Sigmoid colon (tissue), 7 donors: ENCODE results near the gene MRPL43. TPM values are rescaled to one million over a fixed set of nuclear protein-coding genes. Genes with fewer than 3 reads are reported as not detected.

ENCODE experiments used
- DNase-seq: peaks from one replicate; pipeline ENCODE4 v3.0.0-alpha.2; 2019
- H3K27ac ChIP-seq, 4 donors: fragments of 200-600 bp; sonication (generic); one replicate each; pipeline ENCODE4 v1.5.1; 2016 to 2019; ENCODE audit warnings: mild to moderate bottlenecking in 1 of 4
- H3K27me3 ChIP-seq, 3 donors: fragments of 200-600 bp; sonication (generic); one replicate each; pipeline ENCODE4 v1.5.1; 2019; ENCODE audit warnings: mild to moderate bottlenecking in 1 of 3
- H3K36me3 ChIP-seq, 4 donors: fragments of 200-600 bp; sonication (generic); one replicate each; pipeline ENCODE4 v1.5.1; 2016 to 2019
- H3K4me1 ChIP-seq, 4 donors: fragments of 200-600 bp; sonication (generic); one replicate each; pipeline ENCODE4 v1.5.1; 2017 to 2019
- H3K4me3 ChIP-seq, 4 donors: fragments of 200-600 bp; sonication (generic); one replicate each; pipeline ENCODE4 v1.5.1; 2017 to 2019; ENCODE audit warnings: mild to moderate bottlenecking in 2 of 4, moderate library complexity in 1 of 4
- H3K9me3 ChIP-seq, 4 donors: fragments of 200-600 bp in 3 of 4; sonication (generic) in 3 of 4; one replicate each; pipeline versions ENCODE4 v1.5.1 to v1.6.1; 2013 to 2019
- EP300 ChIP-seq, 4 donors: sonication (generic); formaldehyde crosslinking; IDR thresholded peaks; one replicate each; pipeline ENCODE4 v1.6.1; 2017; ENCODE audit warnings: antibody characterized with exemption in 4 of 4
- POLR2A ChIP-seq, 2 donors: fragments of 450-650 bp; IDR thresholded peaks; one replicate each; pipeline ENCODE4 v1.6.1; 2016; ENCODE audit warnings: antibody characterized with exemption in 2 of 2, mild to moderate bottlenecking in 2 of 2, moderate library complexity in 2 of 2
- POLR2AphosphoS5 ChIP-seq, 4 donors: sonication (generic); formaldehyde crosslinking; IDR thresholded peaks; one replicate each; pipeline ENCODE4 v1.6.1; 2017; ENCODE audit warnings: antibody characterized with exemption in 4 of 4
- WGBS, 2 donors: extraction: QIAGEN DNeasy Blood & Tissue Kit; methylation state at CpG; one replicate each; pipeline ENCODE4 v1.1.7; 2013; 5-methylcytosine and 5-hydroxymethylcytosine counted together
- intact Hi-C: fragments of 100-400 bp; cut with DNase I; formaldehyde crosslinking; loops from one replicate; pipeline ENCODE4 v1.15.1; 2023
- polyA plus RNA-seq, 3 donors: library from polyadenylated mRNA; stranded (reverse); fragments of 200-250 nt; gene quantifications; one replicate each; pipeline ENCODE4 v1.2.3, GENCODE V29; 2013
- total RNA-seq, 4 donors: library from RNA; depleted of rRNA; stranded (reverse); fragments of >200 nt; gene quantifications; one replicate each; pipeline ENCODE4 v1.1.0, GENCODE V29; 2016
- TF ChIP-seq, protein P1 (sequence below), 4 experiments: fragments of 450-650 bp in 3 of 4; fragments of 200-600 bp in 1 of 4; IDR thresholded peaks; one replicate each; pipeline ENCODE4 v1.5.1; 2016 to 2019; ENCODE audit warnings: antibody characterized with exemption in 4 of 4, mild to moderate bottlenecking in 3 of 4, moderate library complexity in 2 of 4
- donor health status: healthy with polysubstance abuse.
- donor health status: Bipolar disorder and iron deficiency.
- donor health status: healthy.

The MRPL43 gene
- total and polyA plus RNA-seq, 7 donors: 73.8 to 119 (median 88.4) TPM

DNA sequence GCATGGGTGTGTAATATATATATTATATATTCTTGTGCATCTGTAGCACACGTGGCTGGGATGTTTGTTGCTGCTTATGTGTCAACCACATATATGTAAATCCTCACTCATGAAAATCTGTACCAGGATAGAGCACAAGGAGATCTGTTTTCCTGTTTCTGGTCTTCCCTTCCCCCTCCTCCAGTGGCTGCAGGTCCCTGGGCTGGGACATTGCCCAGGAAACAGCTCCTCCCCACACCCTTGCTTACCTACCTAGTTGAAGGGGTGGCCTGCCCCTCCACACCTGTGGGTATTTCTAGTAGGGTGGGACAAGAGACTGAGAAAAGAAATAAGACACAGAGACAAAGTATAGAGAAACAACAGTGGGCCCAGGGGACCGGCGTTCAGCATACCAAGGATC, 46.0 kb upstream of the MRPL43 start:
- intact Hi-C loops: loop anchor here (5.0 to 10.0 kb wide), 2 partner anchors 34 to 322 kb away; partner anchors contain the start of gene BTRC
- Histone ChIP-seq H3K27ac (peak overlapping the region; percentile 91 to 98 (median 96)), H3K4me3 (peak overlapping the region in 3 of 4 donors; percentile 66 to 79 (median 72)), H3K27me3 (peaks cover 0 to 10% (median 0%) of the 10 kb centered on the region in 3 donors), H3K4me1 (peaks cover 0 to 28% (median 20%) of the 10 kb centered on the region in 4 donors), H3K36me3 (peaks cover 18 to 37% (median 34%) of the 10 kb centered on the region in 4 donors), H3K9me3 (no peaks in the 10 kb centered on the region)
- 74% methylated on average over 3 of the region's 3 CpGs for WGBS, 2 donors
- no peak for TF ChIP-seq POLR2A (IDR thresholded peaks at IDR 0.05)
- no peak for TF ChIP-seq POLR2AphosphoS5 (IDR thresholded peaks at IDR 0.05)
- TF ChIP-seq, protein P1, sequence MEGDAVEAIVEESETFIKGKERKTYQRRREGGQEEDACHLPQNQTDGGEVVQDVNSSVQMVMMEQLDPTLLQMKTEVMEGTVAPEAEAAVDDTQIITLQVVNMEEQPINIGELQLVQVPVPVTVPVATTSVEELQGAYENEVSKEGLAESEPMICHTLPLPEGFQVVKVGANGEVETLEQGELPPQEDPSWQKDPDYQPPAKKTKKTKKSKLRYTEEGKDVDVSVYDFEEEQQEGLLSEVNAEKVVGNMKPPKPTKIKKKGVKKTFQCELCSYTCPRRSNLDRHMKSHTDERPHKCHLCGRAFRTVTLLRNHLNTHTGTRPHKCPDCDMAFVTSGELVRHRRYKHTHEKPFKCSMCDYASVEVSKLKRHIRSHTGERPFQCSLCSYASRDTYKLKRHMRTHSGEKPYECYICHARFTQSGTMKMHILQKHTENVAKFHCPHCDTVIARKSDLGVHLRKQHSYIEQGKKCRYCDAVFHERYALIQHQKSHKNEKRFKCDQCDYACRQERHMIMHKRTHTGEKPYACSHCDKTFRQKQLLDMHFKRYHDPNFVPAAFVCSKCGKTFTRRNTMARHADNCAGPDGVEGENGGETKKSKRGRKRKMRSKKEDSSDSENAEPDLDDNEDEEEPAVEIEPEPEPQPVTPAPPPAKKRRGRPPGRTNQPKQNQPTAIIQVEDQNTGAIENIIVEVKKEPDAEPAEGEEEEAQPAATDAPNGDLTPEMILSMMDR (IDR thresholded peaks at IDR 0.05): no peak
- no peak for TF ChIP-seq EP300 (IDR thresholded peaks at IDR 0.05)
- DNase-seq: no peak

DNA sequence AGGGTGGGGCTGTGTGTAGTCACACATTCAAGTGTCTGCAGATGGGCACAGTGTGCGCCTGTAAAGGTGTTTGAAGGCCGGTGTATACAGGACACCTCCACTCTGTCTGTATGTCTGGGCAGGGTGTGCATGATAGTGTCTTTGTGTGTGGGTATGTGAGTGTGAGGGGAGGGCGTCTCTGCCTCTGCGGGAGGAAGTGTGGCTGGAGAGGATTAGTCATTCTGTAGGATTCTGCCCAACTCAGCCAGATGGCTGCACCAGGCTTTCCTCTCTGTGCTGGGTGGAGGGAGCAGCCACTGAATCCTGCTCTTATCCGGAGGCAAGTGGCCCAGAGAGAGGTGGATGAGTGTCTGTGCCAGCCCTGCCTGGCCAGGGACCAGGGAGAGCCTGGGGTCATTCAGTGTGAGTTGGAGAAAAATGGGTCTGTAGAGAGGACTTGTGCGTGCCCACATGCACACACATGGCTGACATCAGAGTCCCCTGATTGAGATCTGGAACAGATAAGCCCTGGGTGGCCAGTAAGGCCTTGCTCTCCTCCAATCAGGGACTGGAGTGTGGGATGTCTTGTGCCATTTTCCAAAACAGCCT, 45.4 kb upstream of the MRPL43 start:
- Histone ChIP-seq H3K27ac (peak overlapping the region; percentile 91 to 98 (median 96)), H3K4me1 (peaks cover 0 to 28% (median 20%) of the 10 kb centered on the region in 4 donors), H3K27me3 (peaks cover 0 to 10% (median 0%) of the 10 kb centered on the region in 3 donors), H3K9me3 (no peaks in the 10 kb centered on the region), H3K4me3 (peak overlapping the region; percentile 66 to 85 (median 76)), H3K36me3 (peaks cover 18 to 31% (median 29%) of the 10 kb centered on the region in 4 donors)
- DNase-seq: peak; percentile 88
- intact Hi-C loops: loop anchor here (5.0 to 10.0 kb wide), 2 partner anchors 35 to 322 kb away; partner anchors contain the start of gene BTRC
- WGBS, 2 donors: 12 to 16% methylated on average over 6 of the region's 6 CpGs
- TF ChIP-seq POLR2AphosphoS5 (IDR thresholded peaks at IDR 0.05) (peak in 1 of 4 donors; percentile 45), POLR2A (IDR thresholded peaks at IDR 0.05) (no peak)

DNA sequence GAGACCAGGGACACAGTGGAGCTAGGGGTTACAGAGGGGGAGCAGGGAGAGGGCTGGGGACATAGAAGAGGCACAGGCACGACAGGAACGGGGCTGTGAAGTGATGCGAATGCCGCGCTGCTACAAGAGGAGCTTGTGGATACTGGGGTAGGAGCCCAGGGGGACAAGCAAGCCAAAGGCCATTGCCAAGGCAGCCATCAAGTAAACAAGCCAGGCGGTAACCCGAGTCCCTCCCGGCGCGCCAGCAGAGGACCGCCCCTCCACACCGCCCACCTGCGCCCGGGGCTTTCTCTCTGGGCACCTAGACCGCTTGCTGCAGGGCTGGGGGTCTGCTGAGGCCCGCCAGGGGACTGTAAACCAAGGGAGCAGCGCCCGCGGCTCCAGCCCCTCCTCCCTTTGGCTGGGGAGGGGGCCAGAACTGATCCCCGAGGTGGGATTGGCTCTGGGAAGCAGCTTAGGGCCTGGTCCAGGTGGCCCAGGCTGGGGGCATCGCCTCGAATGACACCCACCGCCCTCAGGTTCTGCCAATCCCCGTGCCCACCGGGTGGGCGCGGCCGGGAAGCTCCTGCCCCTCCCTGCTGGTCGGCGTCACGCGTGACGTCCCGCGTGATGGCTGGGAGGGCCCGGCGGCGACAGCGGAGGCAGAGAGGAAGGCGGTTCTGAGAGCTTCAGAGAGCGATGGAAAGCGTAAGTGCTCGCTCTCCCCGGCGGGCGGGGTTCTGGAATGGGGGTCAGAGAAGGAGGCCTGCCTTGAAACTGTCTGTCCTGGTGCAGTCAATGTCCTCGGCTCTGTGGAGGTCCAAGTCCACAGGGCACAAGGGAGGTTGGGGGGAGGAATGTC, 44.7 kb upstream of the MRPL43 start:
- Histone ChIP-seq H3K4me3 (peak overlapping the region; percentile 66 to 85 (median 76)), H3K27me3 (peaks cover 0 to 10% (median 0%) of the 10 kb centered on the region in 3 donors), H3K9me3 (no peaks in the 10 kb centered on the region), H3K27ac (peak overlapping the region; percentile 91 to 98 (median 96)), H3K4me1 (peaks cover 0 to 28% (median 20%) of the 10 kb centered on the region in 4 donors), H3K36me3 (peaks cover 16 to 24% (median 22%) of the 10 kb centered on the region in 4 donors)
- DNase-seq: peak; percentile 90
- intact Hi-C loops: loop anchor here (5.0 to 10.0 kb wide), 2 partner anchors 35 to 323 kb away; partner anchors contain the start of gene BTRC
- TF ChIP-seq POLR2AphosphoS5 (IDR thresholded peaks at IDR 0.05) (peak; percentile 67 to 87 (median 76)), POLR2A (IDR thresholded peaks at IDR 0.05) (peak in 1 of 2 donors; percentile 46)
- TF ChIP-seq, protein P1 (IDR thresholded peaks at IDR 0.05): no peak
- WGBS, 2 donors: 0 to 1% methylated on average over 47 of the region's 47 CpGs

DNA sequence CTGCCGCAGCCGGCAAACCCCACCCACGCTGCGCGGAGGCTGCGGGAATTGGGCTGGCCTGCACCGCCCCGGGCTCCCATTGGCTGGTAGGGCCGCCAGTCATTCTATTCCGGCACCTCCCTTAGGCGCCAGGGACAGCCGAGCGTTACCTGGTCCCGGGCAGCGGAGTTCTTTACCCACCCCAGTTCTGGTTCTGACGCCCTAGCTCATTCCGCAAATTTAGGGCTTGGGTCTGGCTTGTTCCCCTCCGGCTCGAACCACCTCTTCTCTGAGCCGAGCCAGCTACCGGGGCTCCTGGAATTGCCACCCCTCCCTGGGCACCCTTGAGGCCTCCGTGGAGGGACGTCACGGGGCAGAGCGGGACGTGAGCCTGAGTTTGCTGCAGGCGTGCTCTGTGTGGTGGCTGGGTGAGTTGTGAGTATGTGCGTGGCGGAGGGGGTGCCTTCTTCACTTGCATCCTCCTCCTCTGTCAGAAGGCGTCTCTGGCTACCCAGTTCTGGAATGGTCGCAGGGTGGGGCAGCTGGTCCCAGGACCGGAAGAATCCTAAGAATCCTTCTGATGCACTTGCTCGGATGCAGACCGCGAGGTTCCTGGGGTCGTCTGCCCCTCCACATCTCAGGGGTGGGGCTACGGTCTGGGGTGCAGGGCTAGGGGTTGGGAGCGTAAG, 44.0 kb upstream of the MRPL43 start, which contains the start of the genes PDZD7 and SFXN3:
Gene PDZD7, minus strand, starts transcription at position 2 of the 668 bp plus-strand sequence. CDS start 910 bp downstream, outside the sequence.
Gene SFXN3, plus strand, starts transcription at position 107 of the 668 bp plus-strand sequence. CDS start 3,461 bp downstream, outside the sequence.
- peaks cover 0 to 28% (median 20%) of the 10 kb centered on the region in 4 donors for H3K4me1 ChIP-seq
- 0 to 1% methylated on average over 38 of the region's 38 CpGs for WGBS, 2 donors
- peaks cover 0 to 10% (median 0%) of the 10 kb centered on the region in 3 donors for H3K27me3 ChIP-seq
- H3K36me3 ChIP-seq: peaks cover 8 to 17% (median 14%) of the 10 kb centered on the region in 4 donors
- H3K4me3 ChIP-seq: peak within 1 kb of the TSS; percentile 66 to 85 (median 76)
- peak; percentile 98 for DNase-seq
- TF ChIP-seq POLR2AphosphoS5 (IDR thresholded peaks at IDR 0.05): peak; percentile 76 to 83 (median 83)
- peak; percentile 39 to 76 for TF ChIP-seq POLR2A (IDR thresholded peaks at IDR 0.05)
- TF ChIP-seq EP300 (IDR thresholded peaks at IDR 0.05): no peak
- TF ChIP-seq, protein P1 (IDR thresholded peaks at IDR 0.05): no peak
- peak within 1 kb of the TSS; percentile 91 to 98 (median 96) for H3K27ac ChIP-seq
- no peaks in the 10 kb centered on the region for H3K9me3 ChIP-seq
- intact Hi-C loops: loop anchor here (5.0 to 10.0 kb wide), 2 partner anchors 36 to 324 kb away; partner anchors contain the start of gene BTRC
